Urinary bladder (tissue), 4 donors: Measurements from ENCODE around the gene IFT74. TPM values are rescaled to one million over a fixed set of nuclear protein-coding genes. Genes with fewer than 3 reads are reported as not detected.

Experiments used
- DNase-seq: peaks from one replicate; pipeline ENCODE4 v3.0.0-alpha.2; 2015; ENCODE audit errors: extremely low spot score
- H3K27ac ChIP-seq: one replicate; pipeline ENCODE4 v1.5.1; 2013; ENCODE audit warnings: low read depth, mild to moderate bottlenecking, moderate library complexity
- H3K36me3 ChIP-seq: one replicate; pipeline ENCODE4 v1.6.1; 2013; ENCODE audit warnings: mild to moderate bottlenecking, moderate library complexity; ENCODE audit not compliant: insufficient read depth
- H3K4me1 ChIP-seq: one replicate; pipeline ENCODE4 v1.6.1; 2013; ENCODE audit warnings: mild to moderate bottlenecking, moderate library complexity; ENCODE audit not compliant: insufficient read depth
- H3K4me3 ChIP-seq: one replicate; pipeline ENCODE4 v1.5.1; 2013; ENCODE audit warnings: low read depth, low read length
- WGBS: extraction: QIAGEN DNeasy Blood & Tissue Kit; methylation state at CpG from one replicate; pipeline ENCODE4 v1.1.7; 2013; 5-methylcytosine and 5-hydroxymethylcytosine counted together
- polyA plus RNA-seq: library from polyadenylated mRNA; stranded (reverse); fragments of 200-250 nt; gene quantifications from one replicate; pipeline ENCODE4 v1.2.3, GENCODE V29; 2013
- total RNA-seq: library from RNA; depleted of rRNA; stranded (reverse); fragments of >200 nt; gene quantifications from one replicate; pipeline ENCODE4 v1.2.3, GENCODE V29; 2014
- donor health status: healthy with polysubstance abuse.
- donor health status: healthy.

The IFT74 gene
- total and polyA plus RNA-seq, 2 donors, result 10.0 to 39.6 TPM

DNA sequence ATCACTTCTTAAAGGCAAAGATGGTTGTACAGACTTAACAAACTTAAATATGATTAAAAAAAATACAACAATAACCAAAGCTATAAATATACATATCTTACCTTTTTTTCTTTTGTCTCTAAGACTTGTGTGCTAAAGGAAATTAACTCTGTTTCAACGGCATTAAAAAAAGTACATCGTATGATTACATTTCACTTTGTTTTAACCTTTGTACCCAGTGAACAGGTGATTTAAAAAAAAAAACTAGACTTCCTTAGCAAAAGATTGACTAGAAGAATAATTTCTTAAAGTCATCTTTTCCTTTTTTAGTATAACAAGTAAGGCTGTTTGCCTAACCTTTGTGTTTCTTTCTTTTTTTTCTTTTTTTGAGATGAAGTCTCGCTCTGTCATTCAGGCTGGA, 49.3 kb downstream of the IFT74 start, which contains the start of gene LRRC19:
Gene LRRC19, minus strand, starts transcription at position 182 of the 400 bp plus-strand sequence. CDS start 5,978 bp downstream, outside the sequence.
- 97% methylated on average over 3 of the region's 3 CpGs for WGBS
- H3K4me3 ChIP-seq, result no peak within 1 kb of the TSS
- H3K36me3 ChIP-seq, result peaks cover 2% of the 10 kb centered on the region
- no peak for DNase-seq
- H3K27ac ChIP-seq, result no peak within 1 kb of the TSS
- no peaks in the 10 kb centered on the region for H3K4me1 ChIP-seq

GRCh38 chr9:27019589-27019988, 63.4 kb downstream of the IFT74 start:
- Histone ChIP-seq H3K27ac (no peak overlapping the region), H3K36me3 (peaks cover 8% of the 10 kb centered on the region), H3K4me3 (no peak overlapping the region), H3K4me1 (no peaks in the 10 kb centered on the region)
- no peak for DNase-seq

- DNase-seq, result no peak
- no peak overlapping the region for H3K4me3 ChIP-seq
- H3K27ac ChIP-seq, result no peak overlapping the region
- H3K36me3 ChIP-seq, result peaks cover 6% of the 10 kb centered on the region
- no peaks in the 10 kb centered on the region for H3K4me1 ChIP-seq
- 89% methylated on average over 5 of the region's 5 CpGs for WGBS
Measured at GRCh38 chr9:27022920-27023319, 66.7 kb downstream of the IFT74 start.

- Histone ChIP-seq H3K36me3 (peaks cover 2% of the 10 kb centered on the region), H3K4me3 (no peak overlapping the region), H3K4me1 (no peaks in the 10 kb centered on the region), H3K27ac (no peak overlapping the region)
- WGBS, result 89% methylated on average over 7 of the region's 7 CpGs
- no peak for DNase-seq
Measured at GRCh38 chr9:27029186-27029585, 73.0 kb downstream of the IFT74 start.

DNA sequence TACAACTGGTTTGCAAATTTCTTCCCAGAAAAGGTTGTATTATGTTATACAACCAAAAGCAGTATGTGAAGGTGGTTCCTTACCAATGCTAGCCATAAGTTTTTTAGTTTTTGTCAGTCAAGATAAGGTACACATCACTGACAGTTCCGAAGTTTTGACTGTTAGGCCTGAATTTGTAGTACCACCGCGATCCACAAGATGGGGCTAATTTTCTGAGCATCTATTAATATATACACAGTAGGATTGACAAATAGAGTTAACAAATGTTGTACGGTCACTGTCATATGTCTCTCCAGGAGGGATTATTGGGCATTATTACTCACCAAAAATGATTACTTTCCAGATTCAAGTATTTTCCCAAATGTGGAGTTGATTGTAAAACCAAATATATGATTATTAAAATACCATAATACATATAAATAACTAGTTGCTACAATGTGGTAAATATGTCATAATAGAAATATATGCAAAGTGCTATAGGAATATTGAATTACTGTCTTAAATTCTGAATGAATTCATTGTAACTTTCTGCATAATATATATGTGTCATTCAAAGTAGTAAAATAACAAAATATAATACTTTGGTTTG, 77.7 kb downstream of the IFT74 start:
- Histone ChIP-seq H3K4me1 (no peaks in the 10 kb centered on the region), H3K4me3 (no peak overlapping the region), H3K27ac (no peak overlapping the region), H3K36me3 (no peaks in the 10 kb centered on the region)
- DNase-seq, result no peak
- WGBS, result 9% methylated on average over 4 of the region's 4 CpGs

- Histone ChIP-seq H3K4me1 (no peaks in the 10 kb centered on the region), H3K4me3 (no peak overlapping the region), H3K36me3 (no peaks in the 10 kb centered on the region), H3K27ac (no peak overlapping the region)
- WGBS, result 94% methylated on average over 2 of the region's 2 CpGs
- DNase-seq, result no peak
Measured at GRCh38 chr9:27037499-27037898, 81.3 kb downstream of the IFT74 start.

GRCh38 chr9:27041746-27042145, 85.5 kb downstream of the IFT74 start:
- Histone ChIP-seq H3K36me3 (no peaks in the 10 kb centered on the region), H3K4me1 (no peaks in the 10 kb centered on the region), H3K27ac (no peak overlapping the region), H3K4me3 (no peak overlapping the region)
- no peak for DNase-seq

DNA sequence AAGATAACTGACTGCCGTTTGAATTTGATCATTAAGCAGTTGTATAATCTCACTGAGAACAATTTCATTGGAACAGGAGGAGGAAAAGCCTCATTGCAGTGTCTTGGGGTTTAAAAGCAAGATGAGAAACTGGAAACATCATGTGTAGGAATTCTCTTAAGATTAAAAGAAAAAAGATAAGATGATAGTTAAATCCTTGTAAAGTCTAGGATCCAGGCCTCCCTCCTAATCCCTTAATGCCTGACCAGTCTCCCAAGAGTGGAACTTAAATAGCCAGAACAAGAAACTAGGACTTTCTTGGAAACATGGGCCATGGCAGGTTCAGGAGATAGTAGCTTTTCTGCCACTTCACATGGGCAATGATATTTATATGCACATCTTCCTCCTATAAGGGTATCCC, 86.3 kb downstream of the IFT74 start:
- WGBS, result 34% methylated on average over 1 of the region's 1 CpG
- H3K4me1 ChIP-seq, result no peaks in the 10 kb centered on the region

DNA sequence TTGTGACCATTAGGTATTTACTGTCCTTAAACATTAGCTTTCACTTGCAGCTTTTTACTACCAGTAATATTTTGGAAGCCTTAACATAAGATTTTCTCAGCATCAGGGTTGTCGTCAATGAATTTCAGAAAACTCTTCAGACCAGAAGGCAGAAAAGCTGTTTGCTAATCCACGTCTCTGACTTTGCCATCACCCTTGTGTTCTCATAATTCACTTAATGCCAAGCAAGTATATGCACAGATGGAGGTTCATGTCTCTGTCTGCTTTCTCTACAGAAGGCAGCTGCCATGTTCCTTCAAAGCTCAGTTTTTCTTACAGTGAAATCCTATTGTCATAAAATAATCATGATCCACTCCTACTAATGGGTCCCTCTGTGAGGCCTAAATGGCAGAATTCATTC, 87.0 kb downstream of the IFT74 start:
- DNase-seq, result no peak
- WGBS, result 96% methylated on average over 2 of the region's 2 CpGs
- Histone ChIP-seq H3K36me3 (no peaks in the 10 kb centered on the region), H3K4me1 (no peaks in the 10 kb centered on the region), H3K4me3 (no peak overlapping the region), H3K27ac (no peak overlapping the region)

More for the DNA sequence above, 86.3 kb downstream of the IFT74 start:
- no peak overlapping the region for H3K4me3 ChIP-seq
- DNase-seq, result no peak
- H3K27ac ChIP-seq, result no peak overlapping the region
- no peaks in the 10 kb centered on the region for H3K36me3 ChIP-seq

DNA sequence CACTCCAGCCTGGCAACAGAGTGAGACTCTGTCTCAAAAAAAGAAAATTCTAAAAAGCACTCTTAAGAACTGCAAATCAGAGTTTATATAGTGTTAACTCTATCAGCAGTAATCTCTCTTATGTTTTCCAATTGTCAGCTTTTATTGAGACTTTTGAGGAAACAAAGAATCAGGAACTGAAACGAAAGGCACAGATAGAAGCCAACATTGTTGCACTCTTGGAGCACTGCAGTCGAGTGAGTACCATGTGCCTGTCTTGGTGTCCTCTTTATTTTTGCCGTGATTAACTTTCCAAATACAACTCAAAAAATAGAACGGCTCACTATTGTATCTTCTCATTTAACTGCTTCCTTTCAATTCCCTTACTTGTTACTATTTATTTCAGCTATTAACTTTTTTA, 90.9 kb downstream of the IFT74 start:
- no peak for DNase-seq
- H3K4me1 ChIP-seq, result no peaks in the 10 kb centered on the region
- peaks cover 1% of the 10 kb centered on the region for H3K36me3 ChIP-seq
- no peak overlapping the region for H3K4me3 ChIP-seq
- H3K27ac ChIP-seq, result no peak overlapping the region
- 76% methylated on average over 4 of the region's 4 CpGs for WGBS

DNA sequence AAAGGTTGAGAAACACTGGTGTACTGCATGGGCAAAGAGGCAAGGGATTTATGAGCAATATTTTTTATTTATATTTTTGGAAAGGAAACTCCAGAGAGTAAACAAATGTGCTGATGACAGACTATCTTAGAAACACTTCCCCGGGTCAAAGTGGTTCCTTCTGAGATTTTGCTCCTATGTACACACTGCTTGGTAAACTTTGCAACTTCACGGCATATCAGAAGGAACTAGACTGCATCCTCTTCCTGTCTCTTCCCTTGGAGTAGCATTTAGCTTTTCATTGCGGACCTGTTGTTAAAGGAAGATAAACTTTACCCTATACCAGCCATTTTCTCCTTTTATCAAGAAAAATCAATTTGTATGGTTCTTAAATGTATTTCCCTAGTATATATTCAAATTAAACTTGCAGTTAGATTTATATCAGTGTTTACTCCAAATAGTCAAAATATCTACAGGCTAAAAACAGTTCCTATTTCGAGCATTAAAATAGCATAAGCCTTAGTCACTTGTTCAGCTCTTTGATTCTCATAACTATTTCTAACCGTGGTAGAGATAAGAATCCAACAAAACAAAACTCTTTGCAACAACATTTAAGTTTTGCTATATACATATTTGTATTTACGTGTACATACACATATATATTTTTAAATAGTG, 97.3 kb downstream of the IFT74 start:
- H3K27ac ChIP-seq, result no peak overlapping the region
- H3K4me3 ChIP-seq, result no peak overlapping the region
- H3K36me3 ChIP-seq, result no peaks in the 10 kb centered on the region
- no peaks in the 10 kb centered on the region for H3K4me1 ChIP-seq
- no peak for DNase-seq
- WGBS, result 32% methylated on average over 6 of the region's 6 CpGs

DNA sequence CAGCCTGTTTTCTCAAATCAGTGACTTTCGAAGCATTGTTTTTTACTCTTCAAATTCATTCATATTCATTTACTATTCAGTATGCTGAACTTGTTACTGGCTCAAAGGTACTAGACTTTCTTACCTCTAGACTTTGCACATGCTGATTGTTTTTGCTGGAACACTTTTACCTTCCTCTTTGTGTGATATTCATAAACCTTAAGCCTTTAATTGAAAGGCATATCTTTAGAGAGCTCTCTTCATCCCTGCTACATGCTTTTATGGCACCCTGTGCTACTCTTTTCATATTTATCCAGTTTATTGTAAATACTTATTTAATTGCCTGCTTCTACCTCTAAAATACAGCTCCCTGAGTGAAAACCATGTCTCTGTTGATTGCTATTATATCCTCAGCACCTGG, 97.9 kb downstream of the IFT74 start:
- no peak for DNase-seq
- H3K27ac ChIP-seq, result no peak overlapping the region
- WGBS, result 88% methylated on average over 1 of the region's 1 CpG

DNA sequence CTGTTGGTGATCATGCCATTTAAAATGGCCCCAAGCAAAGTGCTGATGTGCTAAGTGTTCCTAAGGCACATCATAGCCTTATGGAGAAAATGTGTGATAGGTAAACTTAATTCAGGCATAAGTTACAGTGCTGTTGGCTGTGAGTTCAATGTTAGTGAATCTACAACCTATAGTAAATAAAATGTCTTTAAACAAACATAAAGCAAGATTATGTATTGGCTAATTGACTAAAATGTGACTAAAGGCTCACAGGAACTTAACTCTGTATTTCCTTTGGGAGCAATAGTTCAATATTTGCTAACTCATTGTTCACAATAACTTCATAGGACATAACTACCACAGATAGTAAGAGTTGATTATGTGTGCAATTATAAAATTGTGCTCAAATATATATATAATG, 98.6 kb downstream of the IFT74 start:
- Histone ChIP-seq H3K27ac (no peak overlapping the region), H3K4me1 (no peaks in the 10 kb centered on the region), H3K36me3 (no peaks in the 10 kb centered on the region)

More for the DNA sequence above, 97.9 kb downstream of the IFT74 start:
- Histone ChIP-seq H3K36me3 (no peaks in the 10 kb centered on the region), H3K4me3 (no peak overlapping the region), H3K4me1 (no peaks in the 10 kb centered on the region)

DNA sequence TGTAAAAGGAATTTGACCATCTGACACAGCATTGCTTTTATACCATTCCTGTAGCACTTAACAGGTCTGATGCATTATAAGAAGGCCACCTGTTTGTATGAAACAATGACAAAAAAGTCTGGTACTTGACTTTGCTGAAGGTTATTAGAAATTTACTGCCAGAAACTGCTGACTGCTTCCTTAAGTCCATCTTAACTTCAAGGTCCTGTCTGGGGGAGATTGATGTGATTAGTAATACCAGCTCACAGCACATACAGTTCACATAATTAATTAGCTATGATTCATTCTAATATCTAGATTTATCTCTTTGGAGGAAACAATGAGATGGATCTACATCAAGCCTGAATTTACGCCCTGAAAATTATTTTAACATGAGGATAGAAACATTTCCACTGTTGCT, 103.2 kb downstream of the IFT74 start:
- H3K36me3 ChIP-seq, result peaks cover 2% of the 10 kb centered on the region
- no peak for DNase-seq

More for the DNA sequence above, 98.6 kb downstream of the IFT74 start:
- DNase-seq, result no peak
- no peak overlapping the region for H3K4me3 ChIP-seq

More for the DNA sequence above, 103.2 kb downstream of the IFT74 start:
- Histone ChIP-seq H3K4me1 (no peaks in the 10 kb centered on the region), H3K4me3 (no peak overlapping the region), H3K27ac (no peak overlapping the region)
- WGBS, result 85% methylated on average over 1 of the region's 1 CpG
